GM19468 (cell line): ENCODE data around the gene PCDHGA8.
"Not testable (repeated sequence)": the region's sequence is repeated elsewhere in the genome, so short reads cannot be mapped to it uniquely, and the experiment has no call there.

Experiments
- ATAC-seq: cut with Tn5 transposase; IDR thresholded peaks from one replicate; pipeline ENCODE4 v1.9.1; 2021; ENCODE audit warnings: mild to moderate bottlenecking, moderate library complexity, moderate number of reproducible peaks; ENCODE audit not compliant: unreplicated experiment; ENCODE audit errors: extremely low read depth

PCDHGA8 gene

GRCh38 chr5:141392429-141393198 lies at the start of gene PCDHGA8:
PCDHGA8 (plus strand) TSS chr5:141392633; CDS start chr5:141392814, 181 bp downstream.
- no peak for ATAC-seq

GRCh38 chr5:141342773-141343172 lies 49.7 kb upstream of the PCDHGA8 start:
- ATAC-seq: no peak

GRCh38 chr5:141343242-141343952 lies 49.0 kb upstream of the PCDHGA8 start, which contains the start of gene PCDHGA3:
PCDHGA3 (plus strand) TSS chr5:141343829; CDS start chr5:141344034, 205 bp downstream.
- no peak for ATAC-seq

- no peak for ATAC-seq
These were observed 48.4 kb upstream of the PCDHGA8 start for GRCh38 chr5:141343953-141344463.

GRCh38 chr5:141345327-141345726 lies 47.1 kb upstream of the PCDHGA8 start:
- ATAC-seq: no peak

GRCh38 chr5:141346017-141346416 lies 46.4 kb upstream of the PCDHGA8 start:
- not testable (repeated sequence) for ATAC-seq

GRCh38 chr5:141349917-141350619 lies 42.4 kb upstream of the PCDHGA8 start, which contains the start of gene PCDHGB1:
PCDHGB1 (plus strand) TSS chr5:141350099; CDS start chr5:141350261, 162 bp downstream.
- ATAC-seq: no peak

GRCh38 chr5:141351591-141351990 lies 40.8 kb upstream of the PCDHGA8 start:
- ATAC-seq: no peak

- no peak for ATAC-seq
These were observed 37.4 kb upstream of the PCDHGA8 start, which contains the start of gene PCDHGA4 for GRCh38 chr5:141354900-141355469. PCDHGA4 (plus strand) TSS chr5:141355021; CDS start chr5:141355108, 87 bp downstream.

GRCh38 chr5:141355641-141356040 lies 36.8 kb upstream of the PCDHGA8 start:
- no peak for ATAC-seq

- no peak for ATAC-seq
These were observed 36.3 kb upstream of the PCDHGA8 start for GRCh38 chr5:141356133-141356532.

GRCh38 chr5:141356950-141357349 lies 35.5 kb upstream of the PCDHGA8 start:
- ATAC-seq: no peak

- ATAC-seq: no peak
These were observed 32.5 kb upstream of the PCDHGA8 start, which contains the start of gene PCDHGB2 for GRCh38 chr5:141359790-141360426. PCDHGB2 (plus strand) TSS chr5:141359994; CDS start chr5:141360136, 142 bp downstream.

GRCh38 chr5:141360685-141361084 lies 31.7 kb upstream of the PCDHGA8 start:
- ATAC-seq: no peak

- ATAC-seq: no peak
These were observed 29.7 kb upstream of the PCDHGA8 start for GRCh38 chr5:141362719-141363118.

- no peak for ATAC-seq
These were observed 28.3 kb upstream of the PCDHGA8 start, which contains the start of gene PCDHGA5 for GRCh38 chr5:141363952-141364660. PCDHGA5 (plus strand) TSS chr5:141364162; CDS start chr5:141364331, 169 bp downstream.

- no peak for ATAC-seq
These were observed 26.2 kb upstream of the PCDHGA8 start for GRCh38 chr5:141366016-141366896.
